SK-N-MC (cell line): ENCODE measurements around the gene LRP1B.

Source experiments
- EZH2 ChIP-seq: fragments of 200-600 bp; sonication (generic); IDR thresholded peaks from one replicate; pipeline ENCODE4 v1.6.1; 2017; ENCODE audit warnings: antibody characterized with exemption
- FOXP2 ChIP-seq: optimal IDR thresholded peaks from 2 replicates; pipeline ENCODE3; 2011; ENCODE audit warnings: mild to moderate bottlenecking, moderate library complexity; ENCODE audit not compliant: insufficient read depth; ENCODE audit errors: extremely low read length, control extremely low read depth
- POLR2AphosphoS5 ChIP-seq: IDR thresholded peaks from 2 replicates; pipeline ENCODE4 v1.6.1; 2012; ENCODE audit warnings: mild to moderate bottlenecking, low read depth, low read length, borderline replicate concordance

- no peak for TF ChIP-seq POLR2AphosphoS5
- TF ChIP-seq EZH2, result no peak
- no peak for TF ChIP-seq FOXP2
Measured at GRCh38 chr2:140275427-140275826, 1855.4 kb downstream of the LRP1B start.
